RWPE2 (cell line): ENCODE data around the gene ACKR4.
"Not testable (repeated sequence)": the region's sequence is repeated elsewhere in the genome, so short reads cannot be mapped to it uniquely, and the experiment has no call there.

Source experiments
- ATAC-seq: fragments of 200-7000 bp; cut with Tn5 transposase; 3 replicates; pipeline ENCODE4 v1.9.1; 2021; ENCODE audit warnings: low read depth
- DNase-seq: peaks from one replicate; pipeline ENCODE4 v3.0.0-alpha.2; 2020; ENCODE audit warnings: low spot score
- H3K27ac ChIP-seq: fragments of 450-650 bp; 2 replicates; pipeline ENCODE4 v1.5.1; 2017; ENCODE audit warnings: mild to moderate bottlenecking; ENCODE audit not compliant: poor library complexity, severe bottlenecking
- H3K27me3 ChIP-seq: fragments of 250-450 bp; sonication (Bioruptor Pico); 2 replicates; pipeline ENCODE4 v1.5.1; 2021; ENCODE audit warnings: mild to moderate bottlenecking, moderate library complexity; ENCODE audit not compliant: insufficient read depth, poor library complexity, severe bottlenecking
- H3K36me3 ChIP-seq: fragments of 250-450 bp; sonication (Bioruptor Pico); 2 replicates; pipeline ENCODE4 v1.5.1; 2020; ENCODE audit warnings: low read depth, mild to moderate bottlenecking, moderate library complexity
- H3K4me1 ChIP-seq: fragments of 250-450 bp; sonication (Bioruptor Pico); 2 replicates; pipeline ENCODE4 v1.5.1; 2021; ENCODE audit warnings: mild to moderate bottlenecking, moderate library complexity; ENCODE audit not compliant: insufficient read depth, poor library complexity, severe bottlenecking
- H3K4me3 ChIP-seq: fragments of 250-450 bp; sonication (Bioruptor Pico); 2 replicates; pipeline ENCODE4 v1.5.1; 2021; ENCODE audit warnings: mild to moderate bottlenecking, moderate library complexity; ENCODE audit not compliant: severe bottlenecking
- H3K9me3 ChIP-seq: fragments of 250-450 bp; sonication (Bioruptor Pico); 2 replicates; pipeline ENCODE4 v1.5.1; 2021; ENCODE audit warnings: mild to moderate bottlenecking, moderate library complexity; ENCODE audit not compliant: severe bottlenecking
- TF ChIP-seq, protein P1 (sequence below): fragments of 450-650 bp; IDR thresholded peaks from one replicate; pipeline ENCODE4 v1.5.1; 2017; ENCODE audit warnings: mild to moderate bottlenecking, moderate library complexity; ENCODE audit not compliant: poor library complexity, severe bottlenecking

The ACKR4 gene

DNA sequence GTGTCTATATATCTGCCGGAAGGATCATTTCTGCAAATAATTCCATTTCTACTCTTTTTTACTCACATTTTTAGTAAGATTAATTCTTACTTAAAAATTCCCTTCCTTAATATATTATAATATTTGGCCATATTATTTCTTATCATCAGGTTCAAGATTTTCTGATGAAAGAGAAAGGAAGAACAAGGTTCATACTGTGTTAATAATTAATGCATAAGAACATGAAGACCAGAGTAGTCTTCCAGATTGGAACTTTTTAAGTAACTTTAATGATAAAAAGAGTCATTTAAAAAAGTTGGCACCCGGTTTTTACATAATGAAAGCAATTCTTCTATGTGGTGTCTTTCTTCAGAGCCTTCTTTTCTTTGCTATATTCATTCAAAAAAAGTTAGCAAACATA is 590 bp downstream of the ACKR4 start:
- Histone ChIP-seq H3K9me3 (no peaks in the 10 kb centered on the region), H3K4me3 (no peak overlapping the region), H3K27me3 (no peaks in the 10 kb centered on the region), H3K4me1 (peaks cover 23% of the 10 kb centered on the region), H3K36me3 (peaks cover 12% of the 10 kb centered on the region), H3K27ac (no peak overlapping the region)
- no peak for ATAC-seq
- TF ChIP-seq, protein P1, sequence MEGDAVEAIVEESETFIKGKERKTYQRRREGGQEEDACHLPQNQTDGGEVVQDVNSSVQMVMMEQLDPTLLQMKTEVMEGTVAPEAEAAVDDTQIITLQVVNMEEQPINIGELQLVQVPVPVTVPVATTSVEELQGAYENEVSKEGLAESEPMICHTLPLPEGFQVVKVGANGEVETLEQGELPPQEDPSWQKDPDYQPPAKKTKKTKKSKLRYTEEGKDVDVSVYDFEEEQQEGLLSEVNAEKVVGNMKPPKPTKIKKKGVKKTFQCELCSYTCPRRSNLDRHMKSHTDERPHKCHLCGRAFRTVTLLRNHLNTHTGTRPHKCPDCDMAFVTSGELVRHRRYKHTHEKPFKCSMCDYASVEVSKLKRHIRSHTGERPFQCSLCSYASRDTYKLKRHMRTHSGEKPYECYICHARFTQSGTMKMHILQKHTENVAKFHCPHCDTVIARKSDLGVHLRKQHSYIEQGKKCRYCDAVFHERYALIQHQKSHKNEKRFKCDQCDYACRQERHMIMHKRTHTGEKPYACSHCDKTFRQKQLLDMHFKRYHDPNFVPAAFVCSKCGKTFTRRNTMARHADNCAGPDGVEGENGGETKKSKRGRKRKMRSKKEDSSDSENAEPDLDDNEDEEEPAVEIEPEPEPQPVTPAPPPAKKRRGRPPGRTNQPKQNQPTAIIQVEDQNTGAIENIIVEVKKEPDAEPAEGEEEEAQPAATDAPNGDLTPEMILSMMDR, result no peak
- DNase-seq, result no peak

GRCh38 chr3:132598181-132598580 is 1.1 kb downstream of the ACKR4 start:
- ATAC-seq, result no peak
- no peak overlapping the region for H3K27ac ChIP-seq
- TF ChIP-seq, protein P1, result no peak
- no peak overlapping the region for H3K4me3 ChIP-seq
- H3K9me3 ChIP-seq, result no peaks in the 10 kb centered on the region
- DNase-seq, result no peak
- peaks cover 17% of the 10 kb centered on the region for H3K36me3 ChIP-seq
- H3K27me3 ChIP-seq, result no peaks in the 10 kb centered on the region
- H3K4me1 ChIP-seq, result peaks cover 21% of the 10 kb centered on the region

- not testable (repeated sequence) for H3K4me3 ChIP-seq, H3K27ac ChIP-seq, H3K4me1 ChIP-seq, H3K9me3 ChIP-seq, ATAC-seq, H3K27me3 ChIP-seq, DNase-seq
- H3K36me3 ChIP-seq, result peaks cover 26% of the 10 kb centered on the region
Observed at GRCh38 chr3:132600614-132601013, 3.5 kb downstream of the ACKR4 start.

DNA sequence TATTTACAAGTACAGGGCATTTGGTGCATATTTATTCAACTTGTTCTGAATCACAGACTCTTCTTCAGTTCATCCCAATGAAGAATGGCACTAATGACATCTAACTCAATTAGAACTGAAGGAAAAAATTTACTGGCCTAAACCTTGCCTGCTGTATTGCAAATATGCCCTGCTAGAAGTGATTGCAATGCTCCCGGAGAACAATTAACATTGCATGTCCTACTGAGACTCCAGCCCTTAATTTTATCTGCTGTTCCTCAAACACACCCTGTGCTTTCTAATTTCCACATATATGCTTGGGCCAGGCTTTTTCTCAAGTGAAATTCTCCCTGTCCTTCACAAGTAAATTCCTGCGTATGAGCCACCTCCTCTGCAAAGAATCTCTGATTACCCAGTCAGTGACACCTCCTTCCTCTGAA is 8.3 kb downstream of the ACKR4 start:
- Histone ChIP-seq H3K4me3 (no peak overlapping the region), H3K36me3 (peaks cover 15% of the 10 kb centered on the region), H3K4me1 (no peaks in the 10 kb centered on the region), H3K27me3 (no peaks in the 10 kb centered on the region), H3K9me3 (no peaks in the 10 kb centered on the region), H3K27ac (no peak overlapping the region)
- TF ChIP-seq, protein P1, result no peak
- DNase-seq (no peak), ATAC-seq (no peak)

- DNase-seq, result no peak
- H3K4me1 ChIP-seq, result no peaks in the 10 kb centered on the region
- ATAC-seq, result no peak
- no peak overlapping the region for H3K27ac ChIP-seq
- peaks cover 15% of the 10 kb centered on the region for H3K36me3 ChIP-seq
- TF ChIP-seq, protein P1, result no peak
- H3K4me3 ChIP-seq, result no peak overlapping the region
- no peaks in the 10 kb centered on the region for H3K27me3 ChIP-seq
- no peaks in the 10 kb centered on the region for H3K9me3 ChIP-seq
Observed at GRCh38 chr3:132606085-132606484, 9.0 kb downstream of the ACKR4 start.

DNA sequence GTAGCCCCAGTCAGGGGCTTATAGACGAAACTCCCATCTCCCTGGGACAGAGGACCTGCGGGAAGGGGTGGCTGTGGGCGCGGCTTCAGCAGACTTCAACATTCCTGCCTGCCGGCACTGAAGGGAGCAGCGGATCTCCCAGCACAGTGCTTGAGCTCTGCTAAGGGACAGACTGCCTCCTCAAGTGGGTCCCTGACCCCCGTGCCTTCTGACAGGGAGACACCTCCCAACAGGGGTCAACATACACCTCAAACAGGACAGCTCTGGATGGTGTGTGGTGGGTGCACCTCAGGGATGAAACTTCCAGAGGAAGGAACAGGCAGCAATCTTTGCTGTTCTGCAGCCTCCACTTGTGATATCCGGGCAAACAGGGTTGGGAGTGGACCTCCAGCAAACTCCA is 9.6 kb downstream of the ACKR4 start:
- not testable (repeated sequence) for H3K4me1 ChIP-seq, H3K9me3 ChIP-seq, DNase-seq, ATAC-seq, H3K27ac ChIP-seq, H3K27me3 ChIP-seq, H3K4me3 ChIP-seq
- peaks cover 15% of the 10 kb centered on the region for H3K36me3 ChIP-seq

GRCh38 chr3:132615301-132615700 is 18.2 kb downstream of the ACKR4 start:
- not testable (repeated sequence) for H3K9me3 ChIP-seq, H3K4me3 ChIP-seq, ATAC-seq, DNase-seq, H3K27me3 ChIP-seq, H3K4me1 ChIP-seq, H3K27ac ChIP-seq
- peaks cover 29% of the 10 kb centered on the region for H3K36me3 ChIP-seq
